Left lobe of liver (tissue), 2 donors: ENCODE data around the gene PDIA5. TPM values are rescaled to one million over a fixed set of nuclear protein-coding genes. Genes with fewer than 3 reads are reported as not detected.

Experiments
- ATAC-seq: fragments of 200-7000 bp; cut with Tn5 transposase; one replicate; pipeline ENCODE4 v1.9.1; 2020; ENCODE audit warnings: mild to moderate bottlenecking, moderate library complexity
- DNase-seq: peaks from one replicate; pipeline ENCODE4 v3.0.0-alpha.2; 2020; ENCODE audit warnings: low spot score
- total RNA-seq: library from RNA; stranded (reverse); gene quantifications from one replicate; pipeline ENCODE4 v1.2.1, GENCODE V29; 2021
- donor health status: DM: no; HTN: no; CAD: no; lungs with moderate emphysema.
- donor health status: DM: no; HTN: yes; CAD: no.

Gene PDIA5
- 55.0 TPM for total RNA-seq

DNA sequence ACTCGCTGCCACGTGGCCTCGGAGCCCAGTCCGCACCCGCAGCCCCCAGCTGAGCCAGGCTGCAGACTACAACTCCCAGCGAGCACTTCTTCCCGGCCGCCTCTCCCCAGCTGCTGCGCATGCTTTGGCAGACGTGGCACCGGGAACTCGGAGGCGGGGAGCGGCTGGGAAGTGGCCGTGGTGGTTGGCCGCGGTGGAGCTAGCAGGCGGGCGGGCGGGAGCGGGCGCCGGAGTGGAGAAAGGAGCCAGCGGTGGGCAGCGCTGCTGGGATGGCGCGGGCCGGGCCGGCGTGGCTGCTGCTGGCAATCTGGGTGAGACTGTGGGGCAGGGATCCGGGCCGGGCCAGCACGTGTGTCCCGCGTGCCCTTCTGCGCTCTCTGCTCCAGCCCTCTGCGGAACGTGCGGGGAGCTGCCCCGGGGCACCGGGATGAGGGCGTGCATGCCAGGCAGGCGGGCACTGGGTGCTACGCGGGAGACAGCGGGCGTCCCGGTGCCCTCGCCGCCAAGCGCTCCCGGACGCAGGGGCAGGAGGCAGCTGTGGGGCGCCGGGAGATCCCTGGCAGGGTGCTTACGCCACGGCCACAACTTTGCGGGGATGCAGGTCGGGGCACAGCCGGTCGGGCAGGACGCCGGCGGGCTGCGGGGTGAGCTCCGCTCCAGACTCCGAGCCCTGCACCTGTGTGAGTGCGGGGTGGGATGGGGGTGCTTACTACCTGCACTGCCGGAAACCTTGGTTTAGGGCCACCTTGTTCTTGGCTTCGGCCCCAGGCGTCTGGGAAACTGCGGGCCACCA lies at the start of gene PDIA5:
Gene PDIA5 (plus strand): TSS at position 130 of the 793 bp plus-strand sequence. CDS start 140 bp downstream, at position 270.
- DNase-seq (peak; percentile 96), ATAC-seq (peak; percentile 74)

DNA sequence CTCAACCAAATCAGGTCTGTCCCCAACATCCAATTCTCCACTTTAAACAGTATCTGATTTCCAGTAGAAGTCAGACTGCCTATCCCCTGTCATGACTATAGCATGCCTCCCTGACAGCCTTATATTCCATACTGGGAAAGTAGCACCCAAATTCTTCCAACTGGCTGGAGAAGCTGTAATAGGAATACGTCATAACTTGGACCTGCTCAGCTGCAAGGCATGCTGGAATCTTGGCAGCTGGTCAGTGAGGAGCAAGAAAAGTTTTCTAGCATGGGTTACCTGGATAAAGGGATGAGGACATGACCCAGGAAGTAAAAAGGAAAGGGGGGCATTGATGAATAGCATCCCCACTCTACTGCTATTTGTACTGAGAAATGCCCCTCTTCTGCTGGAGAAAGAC lies 48.1 kb upstream of the PDIA5 start:
- no peak for DNase-seq
- no peak for ATAC-seq

DNA sequence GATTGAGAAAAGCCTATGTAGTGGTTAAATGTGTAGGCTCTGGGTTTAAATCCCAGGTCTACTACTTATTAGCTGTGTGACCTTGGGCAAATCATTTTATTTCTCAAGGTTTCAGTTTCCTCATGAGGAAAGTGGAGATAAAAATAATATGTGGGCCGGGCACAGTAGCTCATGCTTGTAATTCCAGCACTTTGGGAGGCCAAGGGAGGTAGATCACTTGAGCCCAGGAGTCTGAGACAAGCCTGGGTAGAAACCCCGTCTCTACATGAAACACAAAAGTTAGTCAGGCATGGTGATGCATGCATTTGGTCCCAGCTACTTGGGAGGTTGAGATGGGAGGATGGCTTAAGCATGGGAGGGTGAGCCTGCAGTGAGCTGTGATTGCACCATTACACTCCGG lies 47.7 kb upstream of the PDIA5 start:
- ATAC-seq (no peak), DNase-seq (no peak)

DNA sequence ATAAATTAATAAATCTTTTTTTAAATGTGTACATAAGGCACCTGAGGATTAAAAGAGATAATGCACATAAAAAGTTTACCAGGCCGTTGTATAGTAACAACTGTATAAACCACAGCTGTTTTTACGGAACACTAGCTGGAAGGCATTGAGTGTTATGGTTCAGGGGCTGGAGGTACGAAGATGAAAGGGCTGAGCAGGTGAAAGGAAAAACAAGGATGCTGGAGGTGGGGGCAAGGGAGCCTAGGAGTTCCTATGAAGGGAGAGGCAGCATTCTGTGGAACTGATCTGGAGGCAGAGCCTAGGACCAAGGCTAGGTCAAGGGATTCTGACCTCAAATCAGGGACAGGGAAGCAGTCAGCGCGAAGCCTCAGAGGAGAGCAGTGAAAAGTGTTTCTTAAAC lies 47.2 kb upstream of the PDIA5 start:
- no peak for ATAC-seq

DNA sequence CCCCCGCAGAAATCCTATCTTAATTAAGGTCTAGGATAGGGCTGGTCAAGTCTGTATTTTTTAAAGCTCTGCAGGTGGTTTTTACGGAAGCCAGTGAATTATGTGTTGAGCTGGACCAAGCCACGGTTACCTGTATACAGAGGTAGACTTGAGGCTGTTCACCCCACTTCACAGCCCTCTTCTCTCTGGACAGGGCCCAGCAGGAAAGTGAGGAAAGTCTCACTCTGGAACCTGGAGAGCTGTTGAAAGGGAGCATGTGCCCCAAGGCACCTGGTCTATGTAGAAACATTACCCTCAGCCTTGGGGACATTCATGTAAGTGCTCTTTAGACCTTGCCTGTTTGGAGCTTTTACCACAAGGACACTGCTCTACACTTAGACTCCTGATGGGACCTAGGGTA lies 46.1 kb upstream of the PDIA5 start:
- ATAC-seq (no peak), DNase-seq (no peak)

More for the DNA sequence above, 47.2 kb upstream of the PDIA5 start:
- no peak for DNase-seq

DNA sequence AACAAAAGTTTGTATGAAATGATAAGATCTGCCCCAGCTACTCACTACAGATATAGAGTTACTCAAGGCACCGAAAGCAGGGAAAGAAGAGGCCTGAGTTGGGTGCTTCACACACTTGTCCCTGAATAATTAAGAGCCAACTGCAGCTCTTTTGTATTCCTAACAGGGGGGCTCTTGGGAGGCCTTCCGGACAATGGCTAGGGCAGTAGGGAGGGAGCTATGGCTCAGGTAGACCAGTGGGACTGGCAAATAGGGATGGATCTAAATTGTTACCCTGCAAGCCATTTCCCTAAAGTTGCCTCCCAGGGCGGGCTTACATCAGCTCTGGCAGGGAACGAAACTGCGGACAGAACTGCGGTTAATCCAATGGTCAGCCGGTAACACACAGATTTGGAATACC lies 45.4 kb upstream of the PDIA5 start:
- no peak for ATAC-seq
- DNase-seq, result no peak

DNA sequence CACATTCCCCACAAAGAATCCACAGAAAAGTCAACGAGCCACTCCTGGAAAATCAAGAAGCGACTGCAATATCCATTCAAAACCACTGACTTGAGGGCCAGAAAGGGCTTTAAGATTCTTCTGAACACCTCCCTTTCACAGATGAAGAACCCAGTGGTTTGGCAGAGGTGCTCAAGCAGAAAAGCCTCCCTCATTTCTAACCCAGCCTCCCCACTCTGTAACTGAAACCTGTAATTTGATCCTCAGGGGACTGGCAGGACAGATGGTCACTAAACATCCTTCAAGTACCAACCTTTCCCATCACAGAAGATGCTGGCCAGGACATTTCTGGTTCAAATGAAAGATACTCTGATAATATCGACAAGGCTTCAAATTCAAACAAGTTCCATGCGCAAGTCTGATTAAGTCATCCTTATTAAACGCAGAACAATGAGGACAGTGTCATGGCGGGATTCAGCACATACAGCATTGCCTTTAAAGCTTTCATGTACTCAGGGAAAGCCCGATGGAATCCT lies 44.8 kb upstream of the PDIA5 start:
- DNase-seq (no peak), ATAC-seq (no peak)

DNA sequence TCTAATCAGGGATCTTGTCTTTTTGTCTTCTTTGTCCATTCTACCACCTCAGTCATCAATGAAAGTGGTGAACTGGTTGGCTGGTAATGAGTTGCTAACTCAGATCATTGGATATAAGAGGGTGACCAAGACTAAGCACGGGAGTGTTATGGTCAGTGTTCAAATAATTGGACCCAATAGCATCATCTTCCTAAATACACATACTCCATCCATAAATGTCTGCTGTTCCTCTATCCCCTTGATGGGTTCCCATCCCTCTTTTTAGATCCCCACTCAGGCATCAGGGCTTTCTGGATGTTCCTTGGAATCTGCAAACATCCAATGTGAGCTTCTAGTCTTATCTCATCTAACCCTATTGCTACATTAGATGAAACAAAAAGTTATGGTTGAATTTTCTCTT lies 42.8 kb upstream of the PDIA5 start:
- ATAC-seq (no peak), DNase-seq (no peak)

DNA sequence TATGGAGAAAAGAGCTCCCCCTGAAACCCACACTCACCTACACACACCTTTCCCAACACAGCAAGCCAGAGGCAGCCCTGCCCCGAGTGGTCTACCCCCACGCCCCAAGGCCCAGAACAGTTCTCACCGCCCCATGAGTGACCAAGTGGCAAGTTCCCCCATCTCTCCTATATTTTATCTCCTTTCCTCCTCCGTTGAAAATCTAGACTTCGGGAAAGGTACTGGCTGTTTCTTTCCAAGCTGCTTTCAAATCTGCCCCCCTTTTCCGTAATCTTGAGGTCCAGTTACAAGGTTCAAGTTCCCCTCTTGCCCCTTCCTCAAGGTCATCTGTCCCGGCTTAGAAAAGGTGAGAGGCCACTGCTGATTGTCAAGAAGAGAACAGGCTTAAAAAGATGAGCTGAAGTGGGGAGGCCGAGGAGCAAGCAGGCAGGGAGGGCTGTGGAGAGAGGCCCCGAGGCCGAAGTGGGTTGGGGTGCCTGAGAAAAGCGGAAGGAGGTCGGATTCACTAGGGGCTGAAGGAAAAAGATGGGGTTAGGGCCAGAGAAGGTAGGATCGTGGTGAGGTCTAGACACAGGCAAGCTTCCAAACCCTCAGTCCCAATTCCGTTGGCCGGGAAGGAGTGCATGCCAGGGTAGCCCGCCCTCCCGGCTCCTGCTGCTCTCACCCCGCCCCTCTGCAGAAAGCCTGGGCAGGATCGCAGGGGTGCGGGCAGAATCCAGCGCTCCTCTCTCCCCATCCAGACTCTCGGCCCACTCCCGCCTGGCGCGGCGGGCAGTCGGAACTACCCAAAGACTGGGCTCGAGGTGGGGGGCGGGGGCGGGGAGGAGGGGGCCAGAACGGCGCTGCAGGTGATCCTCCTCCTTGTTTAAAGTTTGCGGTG lies 40.9 kb upstream of the PDIA5 start:
- DNase-seq (no peak), ATAC-seq (no peak)

DNA sequence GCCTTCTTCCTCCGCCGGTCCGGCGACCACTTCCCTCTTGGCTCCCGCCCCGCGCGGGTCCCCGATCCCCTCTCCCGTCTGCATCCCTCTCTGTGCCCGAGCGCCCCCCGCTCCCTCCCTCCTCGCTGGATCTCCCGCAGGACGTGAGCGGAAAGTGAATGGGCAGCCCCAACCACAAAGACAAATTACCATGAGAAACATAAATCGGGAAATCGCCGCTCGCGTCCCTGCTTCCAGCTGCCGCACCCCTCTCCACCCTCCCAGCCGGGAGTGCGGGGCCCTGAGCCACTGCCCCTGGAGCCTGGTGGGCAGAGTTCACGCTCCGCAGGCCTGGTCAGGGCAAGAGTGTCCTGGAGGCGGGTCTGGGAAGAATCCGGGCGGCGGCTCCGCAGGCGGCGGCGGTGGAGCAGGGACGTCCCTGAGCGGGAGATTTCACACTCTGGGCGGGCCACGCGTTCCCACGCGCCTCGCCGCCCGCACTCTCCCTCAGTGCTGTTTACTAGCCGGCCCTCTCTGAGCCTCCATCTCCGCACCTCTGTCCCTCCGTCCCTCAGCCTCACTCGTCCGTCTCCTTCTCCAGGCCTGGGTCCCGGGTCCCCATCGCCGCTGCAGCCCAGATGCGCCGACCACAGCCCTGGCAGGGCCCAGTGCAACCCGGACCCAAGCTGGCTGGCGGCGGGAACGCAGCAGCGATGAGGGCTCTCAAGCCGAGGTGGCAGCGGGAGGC lies 40.1 kb upstream of the PDIA5 start:
- peak; percentile 64 for ATAC-seq
- peak; percentile 54 for DNase-seq

DNA sequence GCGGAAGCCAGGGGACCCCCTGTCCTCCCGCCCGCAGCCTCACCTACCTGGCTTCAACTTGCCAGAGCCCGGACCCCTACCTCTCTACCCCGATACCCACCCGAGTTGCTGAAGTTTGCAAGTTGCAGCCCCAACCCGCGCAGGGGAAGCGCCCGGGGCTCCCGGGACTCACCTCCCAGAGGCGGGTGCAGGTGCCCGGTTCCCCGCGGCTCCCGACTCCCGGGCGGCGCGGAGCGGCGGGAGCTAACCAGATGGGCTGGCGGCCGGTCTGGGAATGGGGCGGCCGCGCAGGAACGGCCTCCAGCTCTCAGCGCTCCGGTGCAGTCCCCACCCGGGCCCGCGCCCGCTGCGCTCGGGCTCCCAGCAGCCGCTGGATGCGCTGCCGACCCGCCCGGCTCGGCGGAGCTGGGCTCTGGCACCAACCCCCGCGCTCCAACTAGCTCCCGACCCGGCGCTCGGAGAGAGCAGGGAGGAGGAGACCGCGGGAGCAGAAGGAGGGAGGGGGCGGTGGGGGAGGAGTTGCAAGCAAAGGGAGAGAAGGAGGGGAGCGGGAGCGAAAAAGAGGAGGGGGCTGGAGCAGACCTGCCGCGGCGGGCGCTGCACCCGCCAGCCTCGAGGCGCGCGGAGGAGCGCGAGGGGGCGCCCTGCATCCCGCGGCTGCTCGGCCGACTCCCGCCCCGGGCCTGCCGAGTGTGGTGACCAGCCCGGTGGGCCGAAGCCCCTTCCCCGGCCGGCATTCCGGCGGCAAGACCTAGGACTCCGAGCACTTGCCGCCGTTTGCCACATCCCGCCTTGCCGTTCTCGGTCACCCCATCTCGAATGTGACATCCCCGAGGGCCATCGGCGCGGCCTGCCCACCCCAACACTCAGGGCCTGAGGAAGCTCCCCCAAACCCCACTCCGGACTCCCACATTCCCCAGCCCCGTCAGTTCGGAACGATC lies 39.3 kb upstream of the PDIA5 start, which contains the start of gene SEMA5B:
Gene SEMA5B (minus strand): TSS at position 472 of the 941 bp plus-strand sequence. CDS start 66,500 bp downstream, outside the sequence.
- ATAC-seq (peak; percentile 80), DNase-seq (peak; percentile 51)

DNA sequence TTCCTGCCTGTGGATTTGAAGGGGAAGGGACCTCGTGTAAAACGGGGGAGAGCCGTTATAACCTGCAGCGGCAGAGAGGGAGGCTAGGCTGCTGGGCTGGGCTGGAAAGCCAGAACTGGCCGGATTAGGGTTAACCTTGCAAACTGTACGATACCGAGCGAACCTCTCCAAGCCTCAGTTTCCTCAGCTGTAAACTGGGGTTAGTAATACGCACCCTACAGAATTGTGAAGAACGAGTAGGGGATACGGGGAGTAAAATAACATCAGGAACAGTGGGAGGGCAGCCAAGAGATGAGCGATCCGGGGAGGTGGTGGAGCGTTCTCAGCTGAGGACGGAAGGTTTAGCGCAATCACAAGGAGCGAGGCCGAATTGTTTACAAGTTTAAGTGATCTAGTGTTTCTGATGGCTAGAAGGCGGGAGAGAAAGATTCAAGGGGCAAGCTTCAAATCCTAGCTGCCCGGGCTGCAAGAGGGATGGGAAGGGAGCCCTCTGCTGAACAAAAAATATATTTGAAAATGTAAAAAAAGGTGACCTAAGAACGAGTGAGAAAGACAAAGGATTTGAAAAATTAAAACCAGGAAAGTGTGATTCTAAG lies 38.5 kb upstream of the PDIA5 start:
- ATAC-seq (peak; percentile 65), DNase-seq (no peak)

DNA sequence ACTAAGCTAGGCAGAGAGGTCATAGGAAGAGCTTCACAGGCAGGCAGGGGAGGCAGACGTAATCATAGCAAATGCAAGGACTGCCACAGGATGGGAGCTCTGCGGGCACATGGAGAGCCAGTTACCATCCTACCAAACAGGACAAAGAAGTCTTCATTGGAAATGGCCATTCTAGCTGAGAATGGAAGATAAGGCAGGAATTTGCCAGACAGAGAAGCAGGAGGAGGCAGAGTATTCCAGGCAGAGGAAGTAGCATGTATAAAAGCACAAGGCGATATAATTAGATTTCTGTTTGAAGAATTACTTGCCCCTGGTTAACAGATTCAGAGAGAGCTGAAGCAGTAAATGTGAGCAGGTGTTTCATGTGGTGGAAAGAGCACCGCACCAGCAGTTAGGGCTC lies 35.8 kb upstream of the PDIA5 start:
- DNase-seq, result no peak
- ATAC-seq, result no peak

DNA sequence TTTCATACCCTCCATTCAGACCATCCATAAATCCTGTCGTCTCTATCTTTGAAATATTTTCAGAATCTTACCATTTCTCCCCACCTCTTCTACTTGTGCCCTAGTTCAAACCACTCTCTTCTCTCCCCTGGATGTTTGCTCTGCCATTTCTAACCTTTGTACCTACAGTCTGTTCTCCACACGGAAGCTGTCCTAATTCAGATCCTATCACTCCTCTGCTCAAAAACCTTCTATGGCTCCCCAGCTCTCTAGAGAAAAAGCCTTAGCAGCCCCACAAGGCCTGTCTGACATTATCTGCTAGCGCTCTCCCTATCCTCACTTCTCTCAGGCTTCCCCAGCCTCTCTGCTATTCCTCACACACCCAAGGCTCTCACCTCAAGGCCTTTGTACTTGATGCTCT lies 34.8 kb upstream of the PDIA5 start:
- DNase-seq (no peak), ATAC-seq (no peak)

DNA sequence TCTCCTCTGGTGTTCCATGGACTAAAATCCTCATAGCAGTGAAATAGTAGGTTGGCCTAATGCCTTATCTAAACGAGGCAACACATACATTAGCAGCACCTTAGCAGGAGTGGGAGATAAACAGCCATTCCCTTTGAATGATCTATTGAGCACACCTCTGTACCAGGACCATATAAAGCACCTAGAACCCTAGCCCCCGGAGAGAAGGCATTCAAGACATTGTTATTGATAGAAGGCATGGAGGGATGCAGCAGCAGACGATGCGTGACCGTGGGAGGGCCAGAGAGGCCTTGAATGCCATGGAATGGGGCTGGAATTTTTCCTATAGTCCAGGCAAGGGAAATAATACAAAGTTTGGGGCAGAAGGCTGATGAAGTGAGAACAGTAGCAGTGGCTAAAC lies 32.7 kb upstream of the PDIA5 start:
- DNase-seq (no peak), ATAC-seq (no peak)

DNA sequence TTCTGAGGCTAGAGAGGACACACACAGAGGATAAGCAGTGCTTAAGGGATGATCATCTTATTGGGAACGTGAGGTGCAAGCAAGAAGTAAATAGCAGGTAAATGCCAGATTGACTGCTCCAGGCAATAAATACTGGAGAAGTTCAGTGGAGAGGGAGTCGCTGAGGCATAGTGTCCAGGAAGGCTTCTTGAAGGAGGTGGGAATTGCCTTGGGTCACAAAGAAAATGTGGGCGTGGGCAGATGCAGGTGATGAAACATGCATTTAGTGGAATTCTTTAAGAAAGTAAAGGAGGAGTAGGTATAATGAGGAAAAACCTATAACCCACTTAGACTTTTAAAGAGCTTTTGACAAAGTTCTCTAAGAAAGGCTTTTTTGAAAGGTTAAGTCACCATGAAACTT lies 31.8 kb upstream of the PDIA5 start:
- ATAC-seq (no peak), DNase-seq (no peak)

DNA sequence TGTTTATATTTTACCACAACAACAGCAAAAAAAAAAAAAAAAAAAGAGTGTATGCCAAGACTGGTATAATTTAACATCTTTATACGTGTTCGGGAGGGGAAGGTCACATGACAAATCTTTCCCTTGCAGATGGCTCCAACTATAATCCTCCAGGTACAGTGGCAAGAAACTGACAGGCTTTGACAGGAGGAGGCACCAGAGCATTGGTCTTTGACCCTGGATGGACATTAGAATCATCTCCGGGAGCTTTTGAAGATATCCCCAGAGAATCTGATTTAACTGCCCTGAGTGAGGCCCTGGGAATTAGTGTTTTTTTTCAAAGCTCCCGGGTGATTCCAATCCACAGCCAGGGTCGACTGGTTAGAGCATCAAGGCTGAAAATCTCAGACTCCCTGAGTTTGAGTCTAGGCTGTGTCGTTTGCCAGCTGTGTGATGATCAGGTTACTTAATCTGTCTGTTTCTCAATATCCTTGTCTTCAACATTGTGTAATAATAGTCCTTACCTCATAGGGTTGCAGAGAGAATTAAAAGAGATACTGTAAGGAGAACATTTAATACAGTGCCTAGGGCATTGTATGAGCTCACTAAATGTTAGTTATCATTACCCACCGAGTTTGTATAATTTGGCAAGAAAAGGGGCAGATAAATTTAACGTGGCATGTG lies 30.3 kb upstream of the PDIA5 start:
- DNase-seq (no peak), ATAC-seq (peak; percentile 69)

DNA sequence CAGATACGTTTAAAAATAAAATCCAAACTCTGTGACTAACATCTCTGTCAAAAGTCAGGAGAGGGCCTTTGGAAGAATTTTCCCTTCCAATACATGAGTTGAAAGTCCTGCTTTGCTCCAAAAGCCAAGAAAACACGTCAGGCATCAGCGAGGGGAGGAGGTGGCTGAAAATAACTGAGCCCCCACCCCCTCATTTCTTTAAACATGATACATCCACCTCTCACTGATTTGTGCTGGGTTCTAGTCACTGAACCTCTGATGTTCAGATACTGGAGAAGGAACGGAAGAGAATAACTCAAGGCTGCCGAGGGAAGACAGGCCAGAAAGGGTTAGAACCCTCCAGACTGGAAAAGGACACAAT lies 29.8 kb upstream of the PDIA5 start:
- ATAC-seq, result no peak
- DNase-seq, result no peak

DNA sequence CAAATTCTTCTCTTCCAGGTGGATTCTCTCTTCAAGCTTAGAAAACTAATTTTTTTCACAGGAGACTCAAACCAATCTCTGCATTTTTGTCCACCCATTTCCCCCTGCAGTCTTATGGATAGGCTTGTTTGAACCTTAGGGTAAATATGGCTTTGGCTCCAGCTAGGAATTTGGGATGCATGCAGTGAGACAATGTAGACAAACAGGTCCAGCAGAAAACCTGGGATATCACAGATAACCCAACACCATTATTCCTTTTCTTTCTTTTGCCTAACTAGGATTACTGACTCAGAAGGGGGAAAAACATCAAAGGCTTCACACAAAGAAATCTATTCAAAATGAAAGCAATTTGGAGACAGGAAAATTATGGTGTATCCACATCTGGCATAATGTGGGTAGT lies 28.1 kb upstream of the PDIA5 start:
- no peak for DNase-seq
- ATAC-seq, result no peak
